IPS-NIHi11 (cell line): ENCODE results near the gene COLQ.

Source experiments
- DNase-seq: peaks from one replicate; pipeline ENCODE4 v3.0.0; 2012; ENCODE audit warnings: mixed read lengths, low spot score

Gene COLQ

DNA sequence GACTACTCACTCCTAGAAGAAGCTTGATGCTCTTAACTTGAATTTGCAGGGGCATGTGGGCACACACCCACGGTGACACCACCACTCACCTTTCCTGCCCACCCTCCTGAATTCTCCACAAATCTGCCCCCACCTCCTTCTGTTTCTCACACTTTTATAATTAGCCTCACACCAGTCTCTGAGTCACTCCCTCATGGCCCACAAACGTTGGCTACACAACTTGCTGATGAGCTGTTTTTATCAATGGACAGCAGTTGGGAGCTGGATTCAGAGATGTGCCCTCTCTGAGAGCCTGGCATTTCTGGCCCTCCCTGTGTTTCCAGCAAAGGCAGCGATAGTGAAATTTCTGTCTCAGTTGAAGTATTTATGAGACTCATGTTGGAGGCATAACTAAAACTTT, 1.3 kb downstream of the COLQ start:
- DNase-seq: no peak

- DNase-seq: no peak
Measured at GRCh38 chr3:15519096-15519495, 2.4 kb downstream of the COLQ start.

DNA sequence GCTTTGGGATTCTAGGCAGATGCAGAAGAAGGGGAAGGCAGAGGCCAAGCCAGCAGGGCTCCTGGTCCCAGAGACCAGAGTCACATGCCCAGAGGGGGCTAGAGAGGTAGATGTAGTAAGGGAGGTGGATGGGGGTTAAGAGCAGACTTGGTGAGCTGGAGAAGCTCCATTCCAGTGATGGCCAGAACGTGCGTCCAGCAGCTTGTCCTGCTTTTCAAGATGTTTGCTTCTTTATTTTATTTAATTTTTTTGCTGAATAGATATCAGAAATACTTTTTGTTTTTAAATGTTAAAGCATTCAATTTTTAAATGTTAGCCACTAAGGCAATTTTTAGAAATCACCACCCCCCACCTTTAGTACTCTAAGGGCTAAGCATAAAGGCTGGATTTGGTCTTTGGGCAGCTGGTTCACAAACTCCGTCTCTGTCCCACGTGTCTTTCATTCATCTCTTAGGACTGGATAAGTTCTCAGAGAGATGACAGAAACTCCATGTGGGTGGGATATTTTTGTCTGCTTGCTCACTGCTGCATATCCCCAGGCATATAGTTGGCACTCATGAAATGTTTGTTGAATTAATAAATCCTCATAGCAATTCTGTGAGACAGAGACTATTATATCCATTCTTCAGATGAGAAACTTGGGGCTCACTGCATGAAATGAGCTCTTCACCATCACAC, 6.7 kb downstream of the COLQ start:
- DNase-seq: no peak

GRCh38 chr3:15513810-15514662, 7.5 kb downstream of the COLQ start:
- no peak for DNase-seq

DNA sequence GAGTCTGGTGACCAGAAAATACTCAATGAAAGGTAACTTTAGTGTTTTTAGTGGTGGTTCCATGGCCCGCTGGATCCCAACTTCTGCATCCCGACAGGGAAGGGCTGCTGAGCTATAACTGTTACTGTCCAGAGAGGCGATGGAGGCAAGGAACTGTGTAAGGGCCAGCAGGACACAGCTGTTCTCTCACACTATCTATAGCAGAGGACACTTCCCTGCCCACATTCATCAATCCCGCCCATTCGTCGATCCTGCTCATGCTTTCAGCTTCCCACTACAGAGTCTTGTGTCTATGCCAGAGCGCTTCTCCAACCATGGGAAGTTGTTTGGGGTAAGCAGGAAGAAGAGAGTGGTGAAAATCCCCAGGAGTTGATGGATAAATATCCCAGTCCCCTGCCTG, 8.4 kb downstream of the COLQ start:
- DNase-seq: no peak

DNA sequence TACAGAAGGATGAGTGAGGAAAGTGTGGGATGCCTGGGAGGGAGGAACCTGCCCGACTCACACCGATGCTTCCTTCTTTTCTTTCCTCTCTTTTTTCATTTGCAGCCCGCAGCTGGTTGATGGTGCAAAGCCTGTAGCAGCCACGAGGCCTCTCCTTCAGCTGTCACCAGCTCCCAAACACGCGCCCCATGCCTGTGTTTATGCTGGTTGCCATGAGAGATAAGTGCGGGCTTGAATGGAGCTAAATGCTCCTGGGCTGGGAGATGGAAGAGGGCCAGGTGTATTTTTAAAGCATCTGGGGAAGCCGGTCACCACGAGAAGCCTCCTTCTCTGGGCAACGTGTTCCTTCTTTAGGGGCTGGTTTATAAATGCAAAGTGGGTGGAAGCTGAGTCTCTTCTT, 9.3 kb downstream of the COLQ start:
- no peak for DNase-seq

- DNase-seq: no peak
Measured at GRCh38 chr3:15511156-15511555, 10.3 kb downstream of the COLQ start.

GRCh38 chr3:15510493-15510892, 11.0 kb downstream of the COLQ start:
- DNase-seq: no peak

- DNase-seq: no peak
Measured at GRCh38 chr3:15506571-15506970, 14.9 kb downstream of the COLQ start.

DNA sequence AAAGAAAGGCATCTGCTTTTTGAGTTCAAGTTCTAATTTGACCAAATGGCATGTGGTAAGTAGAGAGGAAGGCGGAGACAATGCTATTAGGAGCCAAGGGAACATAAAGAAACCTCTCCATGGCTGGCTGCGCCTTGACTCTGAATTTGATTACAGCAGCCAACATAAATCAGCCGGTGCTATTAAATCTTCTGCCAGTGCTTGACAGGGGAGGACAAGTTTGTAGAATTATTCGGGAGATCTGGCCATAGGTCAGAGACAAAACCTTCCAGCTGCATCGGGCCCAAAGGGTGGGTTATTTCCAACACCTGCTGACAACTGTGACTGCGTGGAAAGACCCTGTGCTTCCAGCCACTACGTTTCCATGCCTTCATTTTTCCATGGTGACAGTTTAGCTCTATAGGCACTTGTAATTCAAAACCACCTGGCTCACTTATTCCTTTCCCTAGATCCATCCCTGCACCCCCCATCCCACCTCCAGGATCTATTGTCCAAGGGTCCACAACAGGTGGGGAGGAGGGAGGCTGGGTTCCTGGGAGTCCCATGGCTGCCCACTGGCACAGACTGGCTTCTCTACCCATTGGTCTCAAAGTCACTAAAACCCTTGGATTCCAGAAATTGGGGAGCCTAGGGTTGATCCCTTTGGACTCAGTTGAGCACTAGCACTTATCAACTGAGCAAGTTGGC, 15.9 kb downstream of the COLQ start:
- DNase-seq: no peak

- DNase-seq: no peak
Measured at GRCh38 chr3:15502616-15503015, 18.9 kb downstream of the COLQ start.

DNA sequence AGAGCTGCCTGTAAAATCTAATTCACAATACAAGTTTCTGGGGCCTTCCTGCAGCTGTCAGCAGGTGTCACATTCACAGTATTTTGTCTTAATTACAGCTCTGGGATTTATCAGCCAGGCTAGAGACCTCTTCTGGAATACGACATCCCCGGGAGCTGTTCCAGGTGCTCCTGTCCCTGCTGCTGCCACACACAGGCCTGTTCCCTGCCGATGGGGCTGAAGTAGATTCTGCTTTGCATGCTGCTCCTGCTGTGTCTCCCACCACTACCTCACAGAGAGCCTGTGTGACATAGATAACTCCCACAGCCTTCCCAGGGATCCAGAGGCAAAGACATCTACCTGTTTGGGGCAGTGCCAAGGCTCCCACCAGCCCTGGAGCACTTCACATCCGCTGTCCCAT, 20.4 kb downstream of the COLQ start:
- DNase-seq: no peak

GRCh38 chr3:15500107-15500724, 21.3 kb downstream of the COLQ start:
- DNase-seq: no peak

GRCh38 chr3:15499536-15499935, 22.0 kb downstream of the COLQ start:
- DNase-seq: no peak

- DNase-seq: no peak
Measured at GRCh38 chr3:15498431-15499214, 22.9 kb downstream of the COLQ start.

GRCh38 chr3:15497964-15498363, 23.5 kb downstream of the COLQ start:
- DNase-seq: no peak

GRCh38 chr3:15496341-15496664, 25.2 kb downstream of the COLQ start:
- no peak for DNase-seq

DNA sequence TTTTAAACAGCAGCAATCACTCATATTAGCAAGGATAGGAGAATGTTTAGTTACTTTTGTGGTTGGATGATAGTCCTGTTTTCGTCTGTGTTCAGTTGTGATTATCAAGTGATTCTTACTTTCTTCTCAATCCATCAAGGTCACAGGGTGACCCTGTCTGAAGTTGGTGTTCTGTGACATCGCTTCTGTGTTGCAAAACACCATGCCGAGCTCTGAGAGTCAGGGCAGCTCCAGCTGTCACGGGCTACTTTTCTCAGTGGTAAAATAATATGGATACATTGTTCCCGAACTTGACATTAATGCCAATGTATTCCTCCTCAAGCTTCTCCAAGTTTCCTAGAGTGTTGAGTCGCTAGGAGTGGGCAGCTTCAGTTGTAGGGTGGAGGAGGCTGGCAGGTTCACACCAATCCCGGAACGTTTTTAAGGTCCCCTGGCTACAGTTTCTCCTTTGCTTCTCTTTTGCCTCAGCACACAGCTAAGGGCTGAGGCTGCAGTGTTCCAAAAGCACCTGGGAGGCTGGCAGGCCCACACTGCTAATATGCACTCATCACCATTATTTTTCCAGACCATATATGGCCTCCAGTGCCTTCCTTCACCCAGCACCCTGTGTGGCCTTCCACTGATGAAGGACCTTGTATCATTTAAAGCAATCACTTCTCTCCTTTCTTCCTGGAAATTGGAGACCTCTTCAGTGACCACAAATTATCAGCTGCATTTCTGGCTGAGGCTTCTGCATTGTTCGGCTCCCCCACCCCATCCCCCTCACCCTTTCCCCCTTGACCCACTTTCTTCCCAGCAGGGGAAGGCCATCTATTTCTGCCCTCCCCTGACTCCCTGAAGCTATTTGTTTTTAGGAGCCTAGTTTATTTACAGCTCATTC, 25.8 kb downstream of the COLQ start:
- DNase-seq: no peak

DNA sequence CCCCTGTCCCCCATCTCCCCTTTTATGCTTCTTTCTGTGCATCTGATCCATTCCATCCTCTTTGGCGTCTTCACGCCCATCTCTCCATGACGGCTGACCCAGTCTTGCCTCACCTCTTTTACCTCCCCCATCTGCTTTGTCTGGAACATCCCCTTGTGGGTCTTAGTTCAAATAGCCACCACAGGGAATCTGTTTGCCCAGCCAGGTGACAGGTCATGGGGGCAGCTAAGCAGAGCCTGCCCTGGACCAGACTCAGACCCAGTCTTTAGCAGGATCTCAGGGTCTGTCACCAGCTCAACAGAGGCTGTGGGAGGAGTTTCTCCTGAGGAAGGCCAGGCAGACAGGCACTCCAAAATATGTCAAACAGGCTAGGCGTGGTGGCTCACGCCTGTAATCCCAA, 28.1 kb downstream of the COLQ start:
- DNase-seq: no peak

- no peak for DNase-seq
Measured at GRCh38 chr3:15492847-15493360, 28.6 kb downstream of the COLQ start.

GRCh38 chr3:15491143-15491542, 30.4 kb downstream of the COLQ start:
- DNase-seq: no peak
